GM18867 (cell line): ENCODE data around the gene TAS2R60.
"Not testable (repeated sequence)": the region's sequence is repeated elsewhere in the genome, so short reads cannot be mapped to it uniquely, and the experiment has no call there.

Experiments
- ATAC-seq: cut with Tn5 transposase; IDR thresholded peaks from one replicate; pipeline ENCODE4 v1.9.1; 2021; ENCODE audit warnings: mild to moderate bottlenecking, moderate library complexity; ENCODE audit not compliant: unreplicated experiment

TAS2R60 gene

GRCh38 chr7:143467724-143468123 lies 24.5 kb downstream of the TAS2R60 start:
- no peak for ATAC-seq

DNA sequence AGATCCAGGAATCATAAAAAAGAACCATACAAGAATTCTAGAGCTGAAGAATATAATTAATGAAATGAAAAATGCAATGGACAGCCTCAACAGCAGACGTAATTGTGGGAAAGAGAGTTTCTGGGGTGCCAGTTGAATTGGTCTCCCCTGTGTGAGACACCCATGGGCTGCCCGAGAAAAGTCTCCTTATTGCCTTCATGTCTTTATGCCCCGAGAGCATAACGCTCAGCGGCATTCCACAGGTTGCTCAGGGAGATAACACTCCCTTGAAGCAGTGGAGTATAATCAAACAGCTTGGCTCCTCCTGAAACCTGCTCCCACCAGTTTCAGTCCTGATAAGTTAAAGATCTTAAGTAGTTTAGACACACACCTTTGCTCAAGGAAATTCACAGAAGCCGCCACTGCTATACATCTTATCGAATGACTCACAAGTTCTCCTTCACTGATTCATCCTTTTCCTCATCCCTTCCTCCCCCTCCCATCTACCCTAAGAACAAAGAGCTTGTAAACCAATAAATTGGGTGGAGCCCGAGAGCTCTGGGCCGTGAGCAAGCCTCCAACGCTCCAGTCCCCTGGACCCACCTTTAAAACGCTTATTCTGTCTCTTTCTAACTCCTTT lies 28.9 kb downstream of the TAS2R60 start:
- not testable (repeated sequence) for ATAC-seq

DNA sequence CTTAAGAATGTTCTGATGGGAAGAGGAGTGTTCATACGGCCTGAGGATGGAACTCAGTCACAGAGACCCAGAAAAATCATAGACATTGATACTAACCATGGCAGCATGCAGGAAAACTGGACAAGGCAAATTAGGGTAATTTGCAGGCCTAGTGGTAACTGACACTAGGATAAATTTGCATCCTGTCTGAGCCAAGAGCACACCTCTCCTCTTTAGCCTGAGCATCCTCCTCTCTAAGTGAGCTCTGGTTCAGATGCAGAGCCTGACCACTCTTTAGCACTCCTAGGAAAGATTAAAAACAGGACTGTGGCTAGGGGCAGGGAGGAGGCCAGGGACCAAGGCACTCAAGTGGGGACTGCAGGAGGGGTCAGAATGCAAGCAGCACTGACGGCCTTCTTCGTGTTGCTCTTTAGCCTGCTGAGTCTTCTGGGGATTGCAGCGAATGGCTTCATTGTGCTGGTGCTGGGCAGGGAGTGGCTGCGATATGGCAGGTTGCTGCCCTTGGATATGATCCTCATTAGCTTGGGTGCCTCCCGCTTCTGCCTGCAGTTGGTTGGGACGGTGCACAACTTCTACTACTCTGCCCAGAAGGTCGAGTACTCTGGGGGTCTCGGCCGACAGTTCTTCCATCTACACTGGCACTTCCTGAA lies 34.4 kb downstream of the TAS2R60 start, which contains the start of gene TAS2R41:
Gene TAS2R41, plus strand, starts transcription at position 373 of the 650 bp plus-strand sequence. Its CDS starts 0 bp downstream, at position 373.
- no peak for ATAC-seq

DNA sequence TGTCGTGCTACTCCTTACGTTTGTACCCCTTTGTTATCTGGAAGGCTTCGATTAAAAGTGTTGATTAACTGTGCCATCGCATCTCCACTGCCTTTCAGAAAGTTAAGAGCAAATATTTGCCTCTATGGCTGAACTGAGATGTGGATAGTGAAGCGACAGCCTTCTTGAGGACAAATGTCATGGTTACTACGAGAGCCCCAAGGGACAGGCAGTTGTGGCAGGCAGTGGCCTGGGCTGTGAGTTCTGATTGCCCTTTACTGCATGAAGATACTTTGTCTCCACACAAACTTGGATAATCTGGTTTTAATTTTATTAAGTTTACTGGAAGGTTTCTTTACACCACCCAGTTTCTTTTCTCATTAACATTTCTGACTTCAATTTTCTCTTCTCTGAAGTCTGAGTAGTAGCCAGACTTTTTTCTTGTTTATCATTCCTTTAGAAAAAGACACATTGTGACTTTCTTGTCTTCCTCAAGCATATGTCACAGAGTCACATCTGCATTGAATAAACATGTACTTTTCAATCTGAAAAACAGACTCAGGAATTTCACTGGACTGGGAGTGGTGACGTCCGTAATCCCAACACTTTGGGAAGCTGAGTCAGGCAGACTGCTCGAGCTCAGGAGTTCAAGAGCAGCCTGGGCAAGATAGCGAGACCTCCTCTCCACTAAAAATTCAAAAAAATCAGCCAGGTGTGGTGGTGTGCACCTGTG lies 36.0 kb downstream of the TAS2R60 start:
- no peak for ATAC-seq

GRCh38 chr7:143480501-143480900 lies 37.2 kb downstream of the TAS2R60 start:
- peak; percentile 77 for ATAC-seq

- no peak for ATAC-seq
Observed at GRCh38 chr7:143484119-143484518, 40.9 kb downstream of the TAS2R60 start.

GRCh38 chr7:143485094-143485493 lies 41.8 kb downstream of the TAS2R60 start:
- no peak for ATAC-seq

- no peak for ATAC-seq
Observed at GRCh38 chr7:143485500-143485899, 42.2 kb downstream of the TAS2R60 start.

DNA sequence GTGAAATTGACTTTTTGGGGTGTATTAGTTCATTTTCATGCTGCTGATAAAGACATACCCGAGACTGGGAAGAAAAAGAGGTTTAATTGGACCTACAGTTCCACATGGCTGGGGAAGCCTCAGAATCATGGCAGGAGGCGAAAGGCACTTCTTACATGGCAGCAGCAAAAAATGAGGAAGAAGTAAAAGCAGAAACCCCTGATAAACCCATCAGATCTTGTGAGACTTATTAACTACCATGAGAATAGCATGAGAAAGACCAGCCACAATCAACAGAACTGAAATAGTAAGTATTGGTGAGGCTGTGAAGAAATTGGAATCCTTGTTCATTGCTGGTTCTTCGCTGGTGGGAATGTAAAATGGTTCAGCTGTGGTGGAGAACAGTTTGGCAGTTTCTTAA lies 43.0 kb downstream of the TAS2R60 start:
- not testable (repeated sequence) for ATAC-seq

DNA sequence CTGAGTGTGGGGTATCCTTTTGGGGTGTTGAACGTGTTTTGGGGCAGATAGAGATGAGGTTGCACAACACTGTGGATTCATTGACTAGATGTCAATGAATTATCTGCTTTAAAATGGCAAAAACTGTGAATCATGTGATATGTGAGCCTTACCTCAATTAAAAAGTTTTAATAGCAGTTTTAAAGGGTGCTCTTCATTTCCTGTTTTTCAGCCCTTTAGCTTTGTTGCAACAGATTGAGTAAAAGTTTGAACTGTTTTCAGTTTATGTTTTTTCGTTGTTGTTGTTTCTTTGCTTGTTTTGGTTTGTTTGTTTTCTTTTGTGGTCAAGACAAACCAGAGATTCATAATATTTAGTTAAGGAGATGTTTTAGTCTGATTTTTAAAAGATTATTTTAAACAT lies 43.8 kb downstream of the TAS2R60 start:
- ATAC-seq, result no peak

DNA sequence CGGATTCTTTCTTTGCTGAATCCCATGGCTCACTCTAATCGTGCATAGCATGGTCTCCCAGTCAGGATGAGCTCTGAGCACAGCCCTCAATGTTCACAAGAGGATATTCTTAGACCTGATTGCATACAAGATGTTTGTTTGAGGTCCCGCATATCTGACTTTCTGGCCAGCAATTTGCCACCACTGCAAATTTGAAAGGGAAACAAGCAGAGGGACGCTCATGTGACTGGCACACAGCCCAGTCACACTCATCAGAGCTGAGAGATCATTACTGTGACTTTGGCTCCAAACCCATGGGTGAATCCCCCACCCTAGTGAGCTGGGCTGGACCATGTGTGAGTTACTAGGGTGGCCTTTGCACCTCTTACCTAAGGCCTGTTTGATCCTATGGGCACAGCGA lies 44.3 kb downstream of the TAS2R60 start:
- ATAC-seq, result peak; percentile 81

- no peak for ATAC-seq
Observed at GRCh38 chr7:143490717-143491306, 47.6 kb downstream of the TAS2R60 start.

- ATAC-seq, result no peak
Observed at GRCh38 chr7:143492043-143492471, 48.8 kb downstream of the TAS2R60 start.

GRCh38 chr7:143492799-143493739 lies 49.8 kb downstream of the TAS2R60 start:
- ATAC-seq, result no peak

DNA sequence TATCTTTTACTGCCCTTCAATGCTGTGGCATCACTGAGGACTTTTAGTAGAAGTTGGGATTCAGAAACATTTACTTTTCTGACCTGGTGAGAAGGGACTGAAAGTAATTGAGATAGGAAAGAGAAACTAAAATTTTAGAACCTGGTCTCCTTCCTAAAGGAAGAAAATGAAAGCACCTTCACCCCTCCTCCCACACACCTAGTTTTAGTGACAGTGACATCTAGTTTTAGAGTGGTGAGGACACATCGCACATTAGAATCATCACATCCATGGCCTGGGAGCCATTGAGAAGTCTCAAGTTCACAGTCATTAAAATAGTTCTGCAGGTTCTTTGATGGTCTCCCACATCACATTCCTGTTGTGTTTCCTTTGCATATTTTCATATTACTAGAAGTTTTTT lies 50.5 kb downstream of the TAS2R60 start:
- no peak for ATAC-seq
